HG02943 (cell line): ENCODE data around the gene MRPL36.
"Not testable (repeated sequence)": the region's sequence is repeated elsewhere in the genome, so short reads cannot be mapped to it uniquely, and the experiment has no call there.

Experiments used
- ATAC-seq: cut with Tn5 transposase; IDR thresholded peaks from one replicate; pipeline ENCODE4 v1.9.1; 2021; ENCODE audit warnings: mild to moderate bottlenecking, low read depth, moderate library complexity; ENCODE audit not compliant: unreplicated experiment

MRPL36 gene

GRCh38 chr5:1817261-1818043, 17.8 kb upstream of the MRPL36 start:
- ATAC-seq, result no peak

GRCh38 chr5:1816495-1817089, 17.0 kb upstream of the MRPL36 start:
- not testable (repeated sequence) for ATAC-seq

GRCh38 chr5:1815881-1816292, 16.2 kb upstream of the MRPL36 start:
- ATAC-seq, result no peak

- no peak for ATAC-seq
These were observed 15.6 kb upstream of the MRPL36 start for GRCh38 chr5:1815071-1815786.

GRCh38 chr5:1814183-1815020, 14.8 kb upstream of the MRPL36 start:
- no peak for ATAC-seq

- no peak for ATAC-seq
These were observed 11.0 kb upstream of the MRPL36 start for GRCh38 chr5:1810581-1811101.

GRCh38 chr5:1809416-1810035, 9.9 kb upstream of the MRPL36 start:
- ATAC-seq, result no peak

GRCh38 chr5:1808439-1808838, 8.8 kb upstream of the MRPL36 start:
- ATAC-seq, result no peak

GRCh38 chr5:1807451-1808185, 8.0 kb upstream of the MRPL36 start:
- ATAC-seq, result no peak

GRCh38 chr5:1806974-1807373, 7.3 kb upstream of the MRPL36 start:
- ATAC-seq, result no peak

- no peak for ATAC-seq
These were observed 6.6 kb upstream of the MRPL36 start for GRCh38 chr5:1806199-1806598.

- no peak for ATAC-seq
These were observed 6.1 kb upstream of the MRPL36 start for GRCh38 chr5:1805736-1806135.

- no peak for ATAC-seq
These were observed 5.7 kb upstream of the MRPL36 start for GRCh38 chr5:1805326-1805725.

- no peak for ATAC-seq
These were observed 4.5 kb upstream of the MRPL36 start for GRCh38 chr5:1804001-1804690.

GRCh38 chr5:1803192-1803591, 3.6 kb upstream of the MRPL36 start:
- no peak for ATAC-seq

GRCh38 chr5:1801967-1802295, 2.3 kb upstream of the MRPL36 start:
- no peak for ATAC-seq

- peak; percentile 69 for ATAC-seq
These were observed 1.8 kb upstream of the MRPL36 start, which contains the start of gene NDUFS6 for GRCh38 chr5:1801222-1801966. Gene NDUFS6, plus strand, starts transcription at chr5:1801407. Its CDS starts 11 bp downstream, at chr5:1801418.
